HuH-7.5 (cell line): ENCODE results near the gene RIMS3.

Experiments used
- DNase-seq: peaks from one replicate; pipeline ENCODE4 v3.0.0; 2011; ENCODE audit warnings: low spot score

The RIMS3 gene

DNA sequence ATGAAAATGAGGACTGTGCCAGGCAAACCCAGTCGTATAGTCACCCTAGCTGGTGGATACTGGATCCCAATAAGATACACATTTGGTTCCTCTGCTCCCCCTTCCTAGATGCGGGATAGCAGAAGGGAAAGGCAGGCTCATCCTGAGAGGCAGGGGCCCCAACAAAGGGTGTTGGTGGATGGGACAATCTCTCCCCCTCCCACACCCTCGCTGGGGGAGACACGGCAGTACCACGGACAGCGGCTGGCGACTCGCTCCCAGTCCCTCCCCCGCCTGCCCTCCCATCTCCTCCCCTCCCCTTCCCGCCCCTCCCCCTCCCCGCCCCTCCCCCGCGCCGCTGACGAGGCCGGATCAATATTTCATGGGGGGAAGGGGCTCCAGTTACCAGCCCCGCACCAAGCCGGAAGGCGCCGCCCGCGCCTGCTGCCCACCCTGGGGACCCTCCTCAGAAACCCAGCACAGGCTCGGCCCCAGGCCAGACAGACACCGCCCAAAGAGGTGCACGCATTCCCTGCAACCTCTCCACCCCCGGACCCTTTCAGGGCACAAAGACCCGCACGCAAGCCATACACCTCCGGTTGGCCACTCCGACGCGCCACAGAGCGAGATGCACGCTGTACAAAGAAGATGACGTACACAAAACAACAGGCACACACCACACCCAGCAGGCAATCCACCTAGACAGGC lies 11.5 kb downstream of the RIMS3 start:
- no peak for DNase-seq

DNA sequence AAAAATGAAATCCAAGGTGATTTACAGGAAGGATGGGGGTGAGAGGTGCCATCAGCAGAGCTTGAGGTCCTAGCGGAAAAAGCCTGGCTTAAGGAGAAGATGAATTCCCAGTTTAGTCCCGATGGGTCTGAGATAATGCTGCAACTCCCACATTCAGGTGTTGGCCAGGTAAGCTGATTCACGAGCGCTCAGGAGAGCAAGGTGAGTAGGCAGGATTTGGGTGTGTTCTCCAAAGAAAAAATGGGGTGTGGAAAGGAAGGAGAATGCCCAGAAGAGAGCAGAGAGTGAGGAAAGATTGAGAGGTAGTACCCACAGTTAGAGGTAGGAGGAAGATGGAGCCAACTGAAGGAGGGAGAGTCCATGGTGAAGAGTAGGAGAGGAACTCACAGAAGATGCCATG lies 12.5 kb downstream of the RIMS3 start:
- DNase-seq: no peak

- DNase-seq: no peak
Observed at GRCh38 chr1:40652468-40652867, 13.0 kb downstream of the RIMS3 start.

- DNase-seq: no peak
Observed at GRCh38 chr1:40651138-40651857, 14.2 kb downstream of the RIMS3 start.

DNA sequence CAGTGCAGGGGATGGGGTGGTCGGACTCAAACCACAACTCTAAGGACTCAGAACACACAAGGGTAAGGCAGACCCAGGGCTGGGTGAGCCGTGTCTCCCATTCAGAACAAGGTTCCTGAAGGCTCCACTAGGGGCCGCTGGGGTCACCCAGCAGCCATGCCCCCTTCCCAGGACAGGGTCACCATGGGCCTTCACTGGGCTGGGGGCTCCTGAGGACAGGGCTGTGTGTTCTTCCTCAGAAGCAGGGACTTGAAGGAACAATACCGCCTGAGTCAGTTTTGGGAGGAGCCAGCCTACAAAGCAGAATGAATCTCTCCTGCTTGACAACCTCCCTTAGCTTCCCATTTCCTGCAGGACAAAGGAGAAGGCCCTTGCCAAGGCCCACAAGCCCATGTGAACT lies 15.4 kb downstream of the RIMS3 start:
- no peak for DNase-seq

DNA sequence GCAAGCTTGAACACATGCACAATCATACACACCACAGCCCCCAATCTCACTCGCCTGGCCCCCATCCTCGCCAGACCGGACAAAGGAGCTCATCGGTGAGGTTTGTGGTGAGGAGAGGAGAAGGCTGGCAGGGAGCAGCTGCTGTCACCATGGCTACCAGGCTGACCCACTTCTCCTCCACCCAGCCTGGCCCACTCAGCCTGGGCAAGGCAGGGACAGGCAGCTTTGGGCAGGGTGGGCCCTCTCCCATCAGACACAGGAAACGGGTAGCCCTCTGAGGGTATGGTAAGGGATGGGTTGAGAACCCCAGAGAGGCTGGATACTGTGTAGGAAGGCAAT lies 15.9 kb downstream of the RIMS3 start:
- DNase-seq: no peak

- no peak for DNase-seq
Observed at GRCh38 chr1:40648928-40649591, 16.4 kb downstream of the RIMS3 start.

GRCh38 chr1:40648200-40648599 lies 17.3 kb downstream of the RIMS3 start:
- DNase-seq: no peak

DNA sequence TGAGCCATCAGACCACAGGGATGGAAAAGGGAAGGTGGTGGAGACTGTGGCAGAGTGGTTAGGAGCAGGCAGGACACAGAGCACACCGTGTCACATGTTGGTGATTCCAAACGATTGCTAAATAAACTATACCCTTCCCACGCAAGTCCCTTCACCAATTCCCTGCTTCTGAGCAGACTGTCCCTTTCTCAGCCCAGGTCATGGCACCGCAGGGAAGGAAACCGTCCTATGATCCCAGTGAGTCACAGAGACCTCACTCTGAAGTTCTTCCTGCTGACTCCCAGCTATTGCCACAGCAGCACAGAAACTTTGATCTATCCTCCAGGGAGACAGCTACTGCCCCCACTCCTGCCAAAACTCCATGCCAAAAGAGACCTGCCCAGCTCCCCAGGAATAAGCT lies 19.2 kb downstream of the RIMS3 start:
- no peak for DNase-seq

DNA sequence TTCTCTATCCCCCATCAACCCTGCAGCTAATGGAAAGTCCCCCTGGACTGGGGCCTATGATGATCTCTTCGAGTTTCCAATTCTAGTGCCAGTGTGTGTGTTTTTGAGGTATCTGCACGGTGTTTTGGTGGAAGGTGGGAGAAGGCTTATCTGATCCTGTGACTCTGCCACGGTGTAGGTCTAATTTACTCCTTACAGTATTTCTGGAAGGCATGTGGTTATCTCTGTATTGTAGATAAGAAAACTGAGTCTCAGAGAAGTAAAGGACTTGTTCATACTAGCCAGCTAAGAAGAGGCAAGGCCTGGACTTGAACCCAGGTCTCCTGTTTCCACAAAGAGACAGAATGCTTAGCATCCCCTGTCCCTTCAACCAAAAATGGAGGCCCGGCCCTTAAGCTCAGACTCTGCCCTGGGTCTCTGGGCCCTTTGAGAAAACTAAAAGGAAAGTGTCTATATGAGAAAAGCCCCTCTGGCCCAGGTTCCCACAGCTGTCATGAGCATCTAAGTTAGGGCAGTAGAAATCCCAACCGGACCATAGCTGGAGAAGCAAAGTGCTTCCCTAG lies 20.3 kb downstream of the RIMS3 start:
- no peak for DNase-seq

DNA sequence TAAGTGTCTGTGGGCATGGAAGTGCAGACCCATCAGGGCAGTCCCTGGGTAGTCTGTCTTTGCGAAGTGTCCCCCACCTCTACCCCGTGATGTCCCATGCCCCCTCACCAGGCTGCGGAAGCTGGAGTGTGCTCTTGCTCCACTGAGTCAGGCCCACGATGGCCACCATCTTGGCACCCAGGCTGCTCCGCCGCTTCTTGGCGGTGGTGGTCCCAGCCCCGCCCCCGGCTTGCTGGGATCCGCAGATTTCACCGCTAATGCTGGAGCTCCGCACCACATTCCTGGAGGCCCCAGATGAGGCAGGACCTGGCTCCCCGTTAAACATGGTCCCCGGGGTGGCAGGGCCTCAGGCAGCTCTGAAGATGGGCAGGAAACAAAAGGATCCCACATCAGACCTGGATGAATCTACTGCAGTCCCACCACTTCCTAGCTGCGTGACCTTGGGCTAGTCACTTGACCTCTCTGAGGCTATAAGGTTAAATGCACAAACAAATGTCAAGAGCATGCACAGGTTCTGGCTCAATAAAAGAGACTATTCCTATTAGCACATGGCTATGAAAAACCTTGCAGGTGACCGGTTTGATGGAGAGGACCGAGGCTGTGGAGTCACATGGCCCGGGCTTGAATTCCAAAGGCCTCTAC lies 23.8 kb downstream of the RIMS3 start:
- no peak for DNase-seq

DNA sequence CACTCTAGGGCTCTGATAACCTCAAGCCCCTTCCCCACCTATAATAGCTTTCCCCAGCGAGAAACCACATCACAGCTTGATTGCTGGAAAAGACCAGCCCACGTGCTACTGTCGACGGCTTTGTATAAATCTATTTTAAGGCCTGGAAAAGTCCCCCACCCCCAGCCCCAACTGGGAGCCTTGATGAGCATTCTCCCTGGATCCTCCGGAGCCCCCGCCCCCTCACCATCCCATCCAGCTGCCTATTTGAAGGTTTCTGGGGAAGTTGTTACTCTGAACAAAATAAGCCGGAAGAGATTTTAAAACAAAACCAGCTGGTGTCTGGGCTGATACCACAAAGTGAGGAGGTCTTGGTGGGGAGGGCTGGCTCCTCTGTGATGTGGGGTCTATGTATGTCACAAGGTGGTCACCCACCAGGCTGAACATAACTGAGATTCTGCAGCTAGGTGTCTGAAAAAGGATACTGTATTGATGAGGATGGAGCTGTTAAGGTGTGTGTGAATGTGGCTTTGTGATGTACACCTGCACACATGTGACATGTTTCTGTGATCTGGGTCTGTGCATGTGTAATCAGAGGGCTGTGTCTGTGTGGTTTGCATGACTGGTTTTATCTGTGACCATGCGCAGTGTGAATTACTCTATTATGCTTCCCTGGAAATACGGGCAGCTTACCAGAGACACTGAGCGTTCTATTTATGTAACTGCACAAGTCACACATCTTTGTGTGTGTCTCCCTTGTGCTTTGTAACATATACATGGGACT lies 25.0 kb downstream of the RIMS3 start:
- DNase-seq: no peak

- no peak for DNase-seq
Observed at GRCh38 chr1:40638097-40639036, 27.1 kb downstream of the RIMS3 start.

GRCh38 chr1:40637470-40638007 lies 27.9 kb downstream of the RIMS3 start:
- no peak for DNase-seq

- no peak for DNase-seq
Observed at GRCh38 chr1:40636777-40637176, 28.7 kb downstream of the RIMS3 start.

DNA sequence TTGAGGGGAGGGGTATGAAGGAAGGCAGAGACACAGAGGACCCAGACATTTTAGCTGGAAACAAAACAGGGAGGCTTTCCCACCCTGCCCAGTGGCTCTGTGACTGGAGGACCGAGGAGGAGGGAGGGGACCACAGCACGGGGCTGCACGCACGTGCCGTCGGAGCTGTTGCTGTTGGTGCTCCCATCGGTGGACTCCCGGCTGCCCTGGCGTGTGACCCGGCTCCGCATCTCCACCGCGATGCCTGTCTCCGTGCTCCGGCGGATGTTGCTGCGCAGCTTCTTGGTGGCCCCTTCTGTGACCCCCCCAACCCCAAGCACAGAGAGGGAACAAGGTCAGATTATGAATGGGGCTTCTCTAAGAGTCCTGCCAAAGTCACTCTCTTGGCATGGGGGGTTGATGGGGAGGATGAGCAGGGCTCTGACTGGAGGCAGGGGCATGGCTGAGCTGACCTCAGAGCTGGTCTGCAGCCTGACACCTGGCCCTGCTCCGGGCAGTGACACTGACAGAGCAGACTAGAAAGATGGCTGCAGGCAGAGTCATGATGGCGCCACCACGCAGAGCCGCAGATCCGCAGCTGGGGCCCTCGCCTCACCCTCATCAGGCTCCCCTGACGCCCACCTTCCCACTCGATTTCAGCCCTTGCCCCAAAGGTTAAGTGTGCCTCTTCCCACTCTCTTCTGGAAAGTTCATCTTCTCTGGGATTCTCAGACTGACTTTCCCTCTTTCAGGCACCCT lies 29.6 kb downstream of the RIMS3 start:
- DNase-seq: no peak

GRCh38 chr1:40634901-40635655 lies 30.4 kb downstream of the RIMS3 start:
- DNase-seq: no peak

DNA sequence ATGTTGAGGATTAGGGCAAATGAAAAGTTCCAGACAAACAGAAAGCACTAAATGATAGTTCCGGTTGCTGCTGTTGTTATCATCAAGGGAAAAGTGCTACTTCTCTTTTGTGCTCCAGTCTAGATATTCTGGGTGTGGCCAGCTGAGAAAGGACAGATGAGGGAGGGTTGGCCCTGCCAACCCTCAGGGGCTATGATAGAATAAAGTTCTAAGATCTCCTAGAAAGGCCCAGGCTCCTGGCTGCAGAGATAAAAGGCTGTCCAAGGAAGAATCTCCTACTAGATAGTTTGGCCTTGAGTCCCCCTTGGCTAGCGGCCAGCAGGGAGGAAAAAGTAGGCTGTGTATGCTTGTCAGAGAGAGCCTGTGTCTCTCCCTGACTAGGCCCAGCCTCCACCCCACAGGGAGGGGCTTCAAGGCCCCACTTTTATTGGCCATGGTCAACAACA lies 31.5 kb downstream of the RIMS3 start:
- no peak for DNase-seq

DNA sequence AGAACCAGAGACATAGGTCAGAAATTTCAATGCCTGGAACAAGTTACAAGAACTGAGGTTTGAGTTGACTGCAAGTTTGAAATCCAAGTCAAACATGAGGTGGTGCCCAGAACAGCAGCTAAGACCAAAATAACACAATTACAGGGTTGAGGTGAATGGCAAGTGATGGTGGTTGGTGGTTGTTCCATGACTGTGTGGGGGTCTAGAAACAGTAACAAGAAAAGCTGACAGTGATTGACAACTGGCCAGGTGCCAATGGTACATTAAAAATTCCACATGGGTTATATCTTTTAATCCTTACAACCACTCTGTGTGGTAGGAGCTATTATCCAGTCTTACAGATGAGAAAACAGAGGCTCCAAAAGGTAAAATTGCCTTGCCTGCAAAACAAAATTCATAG lies 32.0 kb downstream of the RIMS3 start:
- no peak for DNase-seq
